IPS-NIHi7 (cell line): ENCODE results near the gene KRTCAP2.
"Not testable (repeated sequence)": the region's sequence is repeated elsewhere in the genome, so short reads cannot be mapped to it uniquely, and the experiment has no call there.

Source experiments
- DNase-seq: peaks from one replicate; pipeline ENCODE4 v3.0.0; 2012; ENCODE audit warnings: mixed read lengths; ENCODE audit errors: extremely low spot score

Gene KRTCAP2

DNA sequence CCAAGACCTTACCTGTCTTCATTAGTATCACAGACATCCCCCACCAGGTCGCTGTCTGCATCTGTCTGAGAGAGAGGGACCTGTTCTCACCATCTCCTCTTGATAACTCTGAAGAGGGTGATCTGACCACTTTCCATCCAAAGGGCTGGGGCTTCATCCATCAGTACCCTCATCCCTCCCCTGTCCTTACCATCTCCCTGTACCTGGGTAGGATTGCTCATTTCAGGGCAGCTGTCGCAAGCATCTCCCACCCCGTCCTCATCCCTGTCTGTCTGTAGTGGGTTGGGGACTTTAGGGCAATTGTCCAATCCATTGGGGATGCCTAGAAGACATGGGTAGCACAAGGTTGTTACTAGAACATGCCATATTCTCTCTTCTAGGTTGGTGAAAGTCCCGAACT lies 26.7 kb upstream of the KRTCAP2 start:
- no peak for DNase-seq

DNA sequence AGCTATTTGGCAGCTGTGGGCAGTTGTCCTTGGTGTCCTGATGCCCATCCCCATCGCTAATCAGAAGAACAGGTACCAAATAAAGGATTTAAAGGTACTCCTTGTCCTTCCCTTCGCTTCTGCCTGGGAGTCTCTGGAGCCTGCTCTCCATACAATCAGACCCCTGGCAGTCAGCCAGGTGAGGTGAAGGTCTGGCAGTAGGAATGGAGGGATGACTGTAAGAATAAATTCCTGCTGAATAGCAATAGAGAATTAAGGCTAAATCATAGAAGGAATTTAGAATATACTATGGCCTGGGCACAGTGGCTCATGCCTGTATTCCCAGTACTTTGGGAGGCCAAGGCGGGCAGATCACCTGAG lies 25.4 kb upstream of the KRTCAP2 start:
- no peak for DNase-seq

DNA sequence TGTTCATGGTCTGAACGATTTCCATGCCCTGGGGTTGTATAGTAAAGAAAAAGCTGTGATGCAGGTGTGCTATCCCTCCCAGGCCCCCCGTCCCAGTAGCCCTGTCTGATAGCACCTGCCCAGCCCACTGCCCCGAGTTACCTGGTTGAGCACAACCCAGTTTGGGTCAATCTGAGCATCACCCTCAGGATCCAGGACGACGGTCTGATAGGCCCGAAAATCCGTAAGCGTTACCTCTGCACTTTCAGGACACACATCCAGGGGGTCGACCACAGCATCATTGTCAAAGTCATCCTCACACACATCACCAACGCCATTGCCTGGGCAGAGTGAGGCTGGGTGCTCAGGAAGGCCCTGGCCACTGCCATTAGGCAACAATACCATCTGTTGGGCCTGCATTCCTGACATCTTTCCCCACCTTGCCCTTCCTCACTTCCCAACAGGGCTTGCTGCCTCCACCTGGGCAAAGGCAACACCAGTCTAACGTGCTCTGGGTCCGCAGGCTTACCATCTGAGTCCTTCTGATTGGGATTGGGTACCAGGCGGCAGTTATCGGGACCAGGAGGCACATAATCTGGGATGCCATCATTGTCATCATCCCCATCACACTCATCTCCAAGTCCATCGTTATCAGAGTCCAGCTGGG lies 24.9 kb upstream of the KRTCAP2 start:
- DNase-seq = no peak

DNA sequence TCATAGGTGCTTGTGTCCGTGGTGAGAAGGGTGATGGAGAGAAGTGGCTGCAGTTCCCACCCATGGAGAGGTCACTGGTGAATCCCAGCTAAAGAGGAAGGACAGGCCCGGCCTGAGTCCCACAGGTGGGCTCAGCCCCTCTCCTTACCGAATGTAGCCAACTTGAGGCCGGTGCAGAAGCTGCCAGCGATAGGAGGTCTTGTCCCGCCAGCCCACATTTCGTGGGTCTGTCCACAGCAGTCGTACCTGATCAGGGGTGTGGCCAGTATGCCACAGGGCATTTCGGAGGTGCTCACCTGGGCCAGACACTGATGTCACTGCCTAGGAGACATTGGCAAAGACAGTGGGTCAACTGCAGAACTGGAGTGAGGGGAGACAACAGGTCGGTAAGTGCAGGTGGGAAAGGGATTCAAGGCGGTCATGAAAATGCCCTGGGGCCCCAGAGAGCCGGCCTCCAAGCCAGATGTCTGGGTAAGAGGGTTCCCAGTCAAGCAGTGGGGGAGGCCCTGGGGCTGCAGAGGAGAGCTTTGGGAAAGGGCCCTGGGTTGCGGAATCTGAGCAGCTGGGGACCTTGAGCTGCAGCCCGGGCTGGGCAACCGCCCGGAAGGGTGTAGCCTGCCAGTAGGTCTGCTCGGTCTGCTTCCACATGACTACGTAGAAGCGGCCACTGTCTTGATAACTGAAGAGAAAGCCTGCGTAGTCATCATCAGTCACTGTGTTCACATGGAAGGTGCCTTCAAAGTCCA lies 24.0 kb upstream of the KRTCAP2 start:
- DNase-seq = no peak

DNA sequence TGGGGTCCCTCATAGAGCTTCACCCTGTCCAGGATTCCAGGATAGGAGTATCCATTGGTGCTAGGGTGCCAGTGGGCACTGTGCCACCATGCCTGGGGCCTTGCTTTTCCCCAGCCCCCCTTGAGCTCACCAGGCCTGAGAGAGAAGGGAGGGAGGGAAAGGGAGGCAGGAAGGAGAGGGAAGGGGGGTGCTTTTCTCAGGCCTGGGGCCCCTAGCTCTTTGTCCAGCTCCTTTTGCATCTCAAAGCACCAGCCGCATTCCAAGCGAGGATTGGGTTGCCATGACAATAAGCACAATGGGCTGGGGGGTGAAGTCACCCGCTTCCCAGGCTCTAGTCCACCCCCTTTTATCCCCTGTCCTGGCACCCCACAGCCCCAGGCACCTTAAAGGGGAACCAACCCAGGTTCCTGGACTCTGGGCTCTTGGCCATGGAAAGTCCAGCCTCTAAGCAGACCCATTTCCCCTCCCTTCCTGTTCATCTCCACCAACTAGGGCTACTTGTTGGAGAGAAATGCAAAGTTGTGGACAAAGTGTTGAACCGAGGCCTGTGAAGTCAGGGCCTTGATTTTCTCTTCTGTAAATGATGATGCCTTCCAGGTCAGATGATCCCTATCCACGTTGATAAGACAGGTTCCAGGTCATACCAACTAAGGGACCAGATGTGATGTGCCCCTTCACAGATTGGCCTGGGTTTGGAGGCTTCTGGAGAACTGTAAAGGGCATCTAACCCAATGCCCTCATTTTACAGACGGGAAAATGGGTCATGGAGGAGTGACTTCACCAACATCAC lies 23.2 kb upstream of the KRTCAP2 start:
- DNase-seq = peak; percentile 88

DNA sequence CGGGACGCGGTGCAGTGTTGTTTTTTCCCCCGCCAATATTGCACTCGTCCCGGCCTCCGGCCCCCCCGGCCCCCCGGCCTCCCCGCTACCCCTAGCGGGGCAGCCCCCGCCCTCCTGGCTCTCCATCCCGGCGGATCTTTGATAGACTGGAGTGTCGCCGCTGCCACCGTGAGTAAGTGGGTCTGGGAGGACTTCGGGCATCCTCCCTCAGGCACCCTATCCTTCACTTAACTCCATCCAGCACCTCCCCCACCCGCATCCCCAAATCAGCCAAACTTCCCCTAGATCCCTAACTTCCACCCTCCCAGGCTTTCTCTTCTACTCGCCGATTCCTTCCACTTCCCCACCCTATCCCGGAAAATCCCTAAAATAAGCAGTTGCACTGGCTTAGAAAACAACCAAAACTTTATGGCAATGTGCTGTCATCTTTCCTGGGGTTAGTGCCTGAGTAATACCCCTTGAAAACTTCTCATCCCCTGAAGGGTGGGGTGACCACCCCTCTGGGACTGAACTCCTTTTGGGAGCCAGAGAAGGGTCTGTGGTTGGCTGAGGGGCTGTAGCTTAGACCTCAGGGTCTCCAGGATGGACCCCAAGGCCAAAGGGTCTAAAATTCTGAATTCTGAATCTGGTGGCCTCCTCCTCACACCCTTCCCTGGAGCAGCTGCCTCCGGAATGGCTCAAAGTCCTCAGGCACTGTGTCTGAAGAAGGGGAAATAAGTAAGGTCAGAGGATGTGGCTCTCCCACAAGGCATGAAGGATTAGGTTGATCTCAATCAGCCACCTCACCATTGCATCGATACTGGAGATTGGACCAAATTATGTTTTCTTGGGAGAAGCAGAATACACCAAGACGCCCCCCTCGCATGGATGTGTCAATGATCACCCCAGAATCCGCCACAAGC lies 22.3 kb upstream of the KRTCAP2 start:
- no peak for DNase-seq

DNA sequence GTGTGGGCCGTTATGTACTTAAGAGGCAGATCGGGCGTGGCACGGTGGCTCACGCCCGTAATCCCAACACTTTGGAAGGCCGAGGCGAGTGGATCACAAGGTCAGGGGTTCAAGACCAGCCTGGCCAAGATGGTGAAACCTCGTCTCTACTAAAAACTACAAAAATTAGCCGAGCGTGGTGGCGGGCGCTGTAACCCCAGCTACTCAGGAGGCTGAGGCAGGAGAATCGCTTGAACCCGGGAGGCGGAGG lies 20.8 kb upstream of the KRTCAP2 start:
- not testable (repeated sequence) for DNase-seq

DNA sequence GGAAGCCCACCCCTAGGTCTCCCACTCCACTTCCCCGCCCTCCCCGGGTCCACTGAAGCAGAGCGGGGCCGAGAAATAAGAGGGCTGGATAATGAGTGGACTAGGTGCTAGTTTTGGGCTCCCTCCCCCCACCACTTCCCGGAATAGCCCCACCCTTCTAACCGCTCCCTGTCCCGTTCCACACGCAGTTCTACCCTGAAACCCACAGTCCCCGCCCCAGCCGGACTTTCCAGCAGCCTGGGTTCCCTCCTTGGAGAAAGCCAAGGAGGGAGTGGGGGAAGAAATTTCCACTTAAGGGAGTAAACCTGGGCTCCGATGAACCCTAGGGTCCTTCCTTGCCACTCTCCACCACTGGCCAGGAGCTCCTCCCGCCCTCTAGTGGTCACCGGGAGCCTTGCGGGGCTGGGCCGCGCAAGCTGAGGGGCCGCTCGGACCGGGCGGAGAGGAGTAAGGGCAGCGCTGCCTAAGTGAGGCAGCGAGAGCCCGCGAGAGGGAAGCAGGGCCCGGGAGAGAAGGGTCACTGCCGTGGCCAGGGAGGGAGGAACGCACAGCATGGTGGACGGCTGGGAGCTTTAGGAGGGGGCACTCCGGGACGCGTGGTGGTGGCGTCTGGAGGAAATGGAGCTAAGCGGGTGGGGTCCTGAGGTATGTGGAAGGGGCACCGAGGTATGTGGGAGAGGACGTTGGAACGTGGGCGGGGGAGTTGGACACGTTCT lies 20.3 kb upstream of the KRTCAP2 start:
- DNase-seq = peak; percentile 89

DNA sequence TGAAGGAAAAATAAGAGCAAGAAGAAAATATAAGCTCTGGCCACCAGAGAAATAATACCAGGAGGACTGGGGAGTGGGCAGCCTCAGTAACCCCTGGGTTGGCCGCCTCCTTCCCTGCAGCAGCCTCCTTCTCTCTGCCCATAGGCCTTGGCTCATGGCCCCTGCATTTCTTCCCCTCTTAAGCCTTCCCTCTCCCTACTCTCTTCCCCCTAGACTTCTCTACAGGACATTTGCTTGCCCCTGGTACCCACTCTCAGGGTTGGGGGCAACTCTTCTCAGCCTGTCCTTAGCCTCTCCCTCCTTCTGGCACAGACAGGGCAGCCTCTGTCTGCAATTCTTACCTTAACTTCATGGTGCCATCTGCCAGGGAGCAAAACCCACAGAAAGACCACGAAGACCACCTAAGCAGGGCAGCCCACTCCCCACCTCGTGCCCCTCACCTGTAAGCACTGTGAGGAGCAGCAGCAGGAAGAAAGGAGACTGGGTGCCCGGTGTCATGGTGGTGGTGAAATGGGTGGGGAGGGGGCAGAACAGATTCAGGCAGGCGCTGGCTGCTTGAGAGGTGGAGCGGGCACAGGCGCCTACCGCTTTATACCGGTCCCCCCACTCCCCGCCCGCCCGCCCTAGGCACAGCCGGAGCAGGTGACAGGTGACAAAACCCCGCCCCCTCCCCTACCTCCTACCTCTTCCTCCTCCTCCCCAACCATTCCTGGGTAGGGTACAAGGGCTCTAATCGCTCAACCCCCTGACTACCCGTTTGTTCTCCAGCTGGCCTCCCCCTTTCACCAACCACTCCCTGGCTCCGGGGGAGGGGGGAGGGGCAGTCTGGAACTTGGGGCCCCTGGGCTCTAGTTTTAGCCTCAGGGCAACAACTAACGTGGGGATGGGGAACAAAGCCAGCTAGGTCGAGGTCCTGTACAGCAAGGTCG lies 19.5 kb upstream of the KRTCAP2 start:
- peak; percentile 69 for DNase-seq

DNA sequence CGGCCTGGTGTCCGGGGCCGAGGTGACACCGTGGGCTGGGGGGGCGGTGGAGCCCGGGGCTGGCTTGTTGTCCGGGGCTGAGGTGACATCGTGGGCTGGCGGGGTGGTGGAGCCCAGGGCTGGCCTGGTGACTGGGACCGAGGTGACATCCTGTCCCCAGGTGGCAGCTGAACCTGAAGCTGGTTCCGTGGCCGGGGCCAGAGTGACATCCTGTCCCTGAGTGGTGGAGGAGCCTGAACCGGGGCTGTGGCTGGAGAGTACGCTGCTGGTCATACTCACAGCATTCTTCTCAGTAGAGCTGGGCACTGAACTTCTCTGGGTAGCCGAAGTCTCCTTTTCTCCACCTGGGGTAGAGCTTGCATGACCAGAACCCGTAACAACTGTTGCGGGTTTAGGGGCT lies 18.8 kb upstream of the KRTCAP2 start:
- DNase-seq = no peak

DNA sequence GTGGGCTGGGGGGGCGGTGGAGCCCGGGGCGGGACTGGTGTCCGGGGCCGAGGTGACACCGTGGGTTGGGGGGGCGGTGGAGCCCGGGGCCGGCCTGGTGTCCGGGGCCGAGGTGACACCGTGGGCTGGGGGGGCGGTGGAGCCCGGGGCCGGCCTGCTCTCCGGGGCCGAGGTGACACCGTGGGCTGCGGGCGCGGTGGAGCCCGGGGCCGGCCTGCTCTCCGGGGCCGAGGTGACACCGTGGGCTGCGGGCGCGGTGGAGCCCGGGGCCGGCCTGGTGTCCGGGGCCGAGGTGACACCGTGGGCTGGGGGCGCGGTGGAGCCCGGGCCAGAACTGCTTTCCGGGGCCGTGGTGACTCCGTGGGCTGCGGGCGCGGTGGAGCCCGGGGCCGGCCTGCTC lies 16.8 kb upstream of the KRTCAP2 start:
- DNase-seq = not testable (repeated sequence)

DNA sequence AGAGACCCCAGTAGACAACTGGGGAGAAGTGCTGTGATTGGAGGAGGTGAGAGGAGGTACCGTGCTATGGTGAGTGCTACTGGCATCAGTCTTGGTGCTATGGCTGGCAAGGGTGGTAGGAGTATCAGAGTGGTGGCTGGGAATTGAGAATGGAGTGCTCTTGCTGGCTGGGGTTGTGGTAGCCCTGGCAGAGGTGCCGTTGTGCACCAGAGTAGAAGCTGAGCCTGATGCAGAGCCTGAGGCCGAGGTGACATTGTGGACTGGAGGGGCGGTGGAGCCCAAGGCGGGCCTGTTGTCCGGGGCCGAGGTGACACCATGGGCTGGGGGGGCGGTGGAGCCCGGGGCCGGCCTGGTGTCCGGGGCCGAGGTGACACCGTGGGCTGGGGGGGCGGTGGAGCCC lies 15.2 kb upstream of the KRTCAP2 start:
- DNase-seq = no peak

DNA sequence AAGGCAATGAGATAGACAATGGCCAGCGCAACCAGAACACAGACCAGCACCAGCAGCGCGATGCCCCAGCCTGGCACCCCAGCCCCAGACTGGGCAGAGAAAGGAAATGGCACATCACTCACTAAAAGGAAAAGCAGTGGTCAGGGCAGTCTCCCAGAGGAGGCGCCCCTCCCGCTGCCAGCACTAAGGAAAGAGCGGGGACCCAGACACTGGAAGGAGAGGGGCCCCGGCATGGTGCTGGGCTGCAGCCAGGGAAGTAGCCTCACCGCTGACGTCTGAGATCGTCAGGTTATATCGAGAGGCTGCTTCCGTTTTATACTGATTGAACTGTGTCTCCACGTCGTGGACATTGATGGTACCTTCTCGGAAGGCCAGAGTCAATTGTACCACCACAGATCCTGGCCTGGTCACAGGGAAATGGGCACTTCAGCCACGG lies 14.4 kb upstream of the KRTCAP2 start:
- DNase-seq = no peak

DNA sequence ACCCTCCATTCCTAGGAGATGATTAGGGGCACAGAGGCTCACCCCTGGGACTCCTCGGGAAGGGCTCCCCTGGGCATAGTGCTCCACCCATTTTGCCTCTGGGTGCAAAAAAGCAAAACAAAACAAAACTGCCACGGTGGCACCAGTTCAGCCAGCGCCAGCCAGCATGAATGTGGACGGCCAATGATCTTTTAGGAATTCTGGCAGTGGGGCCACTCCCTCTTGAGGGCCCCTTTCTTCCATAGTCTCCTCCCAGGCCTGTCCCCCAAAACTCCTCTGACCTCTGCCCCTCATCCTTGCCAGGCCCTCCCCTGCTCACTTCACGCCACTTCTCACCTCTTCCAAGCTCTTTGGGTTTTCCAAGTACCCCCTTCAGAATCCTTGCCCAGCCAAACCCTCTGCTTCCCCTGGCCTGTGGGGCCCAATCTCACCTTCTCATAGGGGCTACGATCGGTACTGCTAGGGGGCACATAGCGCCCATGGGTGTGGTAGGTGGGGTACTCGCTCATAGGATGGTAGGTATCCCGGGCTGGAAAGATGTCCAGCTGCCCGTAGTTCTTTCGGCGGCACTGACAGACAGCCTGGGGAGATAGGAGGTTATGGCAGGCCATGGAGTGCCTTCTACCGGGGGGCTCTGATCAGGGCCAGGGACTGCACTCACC lies 13.8 kb upstream of the KRTCAP2 start:
- DNase-seq = no peak

DNA sequence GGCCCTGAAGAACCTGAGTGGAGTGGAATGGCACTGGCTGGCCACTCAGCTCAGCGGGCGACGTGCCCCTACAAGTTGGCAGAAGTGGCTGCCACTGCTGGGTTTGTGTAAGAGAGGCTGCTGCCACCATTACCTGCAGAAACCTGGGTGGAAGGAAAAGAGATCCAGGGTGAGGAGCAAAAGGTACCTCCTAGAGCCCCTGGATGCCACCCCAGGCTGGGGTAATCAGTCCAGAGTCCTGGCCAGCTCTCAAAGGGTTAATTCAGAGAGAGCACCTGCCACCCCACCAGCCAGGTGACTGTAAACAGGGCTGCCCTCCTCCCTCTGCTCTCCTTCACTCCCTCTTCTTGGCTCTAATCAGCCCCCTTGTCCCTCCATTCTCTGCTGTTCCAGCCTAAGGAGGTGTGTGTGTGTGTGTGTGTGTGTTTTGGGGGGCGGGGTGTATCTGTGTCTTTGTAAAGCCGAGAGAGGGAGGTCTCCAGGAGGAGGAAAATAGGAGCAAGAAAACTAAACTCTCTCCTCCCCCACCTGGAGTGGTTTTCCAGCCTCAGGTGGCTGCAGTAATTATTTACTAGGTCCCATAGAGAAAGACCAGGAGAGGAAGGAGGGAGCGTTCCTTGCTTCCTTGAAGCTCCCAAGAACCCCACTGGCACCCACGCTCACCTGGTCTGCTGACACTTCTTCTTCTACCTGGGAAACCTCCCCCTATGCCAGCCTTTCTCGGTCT lies 13.1 kb upstream of the KRTCAP2 start:
- no peak for DNase-seq

DNA sequence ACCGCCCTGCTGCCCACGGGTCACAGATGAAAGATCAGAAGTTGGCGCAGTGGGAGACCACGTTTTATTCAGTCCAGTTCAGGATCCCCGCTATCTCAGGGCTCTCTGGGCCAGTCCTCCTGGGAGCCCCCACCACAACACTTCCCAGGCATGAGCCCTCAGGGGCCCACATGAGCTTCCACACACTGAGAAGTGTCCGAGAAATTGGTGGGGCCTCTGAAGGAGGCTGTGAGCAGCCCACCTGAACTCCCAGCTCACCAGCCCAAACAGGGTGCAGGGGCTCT lies 12.6 kb upstream of the KRTCAP2 start:
- DNase-seq = no peak

DNA sequence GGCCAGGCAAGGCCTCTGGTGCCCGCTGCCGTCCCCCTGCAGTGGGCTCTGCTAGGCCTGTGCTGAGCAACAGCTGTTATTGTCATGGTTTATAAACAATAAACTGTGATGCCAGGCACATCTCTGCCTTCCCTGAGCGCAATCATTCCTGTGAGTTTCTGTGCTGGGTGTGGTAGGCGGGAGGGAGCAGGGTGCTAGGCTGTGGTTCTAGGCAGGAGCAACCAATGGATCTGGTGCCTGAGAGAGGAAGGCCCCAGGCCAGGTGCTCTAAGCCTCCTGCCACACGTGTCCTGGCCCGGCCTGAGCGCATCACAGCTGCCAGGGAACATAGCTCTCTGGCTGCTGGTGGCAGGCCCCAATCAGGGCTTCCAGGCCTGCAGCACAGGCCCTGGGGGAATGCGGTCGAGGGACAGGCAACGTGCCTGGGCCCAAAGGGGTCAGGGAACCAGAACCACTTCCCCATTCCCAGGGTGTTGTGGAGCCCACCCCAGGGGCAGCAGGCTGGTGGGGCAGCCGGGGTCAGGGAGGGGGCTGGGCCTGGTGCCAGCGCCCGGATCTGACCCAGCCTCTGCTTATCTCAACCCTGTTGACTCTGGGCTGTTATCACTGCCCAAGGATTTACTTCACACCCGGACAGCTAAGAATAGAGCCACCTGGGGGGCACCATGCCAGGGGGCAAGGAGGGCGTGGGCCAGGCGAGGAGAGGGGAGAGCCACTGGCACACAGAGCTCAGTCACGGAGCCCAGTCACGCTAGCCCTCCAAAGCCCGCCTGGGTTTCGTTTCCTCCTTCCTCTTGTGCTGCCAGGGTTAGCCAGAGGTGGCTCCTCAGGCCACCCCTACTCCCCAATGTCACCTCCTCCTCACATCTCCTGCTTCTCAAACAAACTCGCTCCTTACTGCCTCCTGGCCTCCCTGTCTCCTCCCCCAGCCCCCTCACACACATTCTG lies 12.0 kb upstream of the KRTCAP2 start:
- DNase-seq = no peak

DNA sequence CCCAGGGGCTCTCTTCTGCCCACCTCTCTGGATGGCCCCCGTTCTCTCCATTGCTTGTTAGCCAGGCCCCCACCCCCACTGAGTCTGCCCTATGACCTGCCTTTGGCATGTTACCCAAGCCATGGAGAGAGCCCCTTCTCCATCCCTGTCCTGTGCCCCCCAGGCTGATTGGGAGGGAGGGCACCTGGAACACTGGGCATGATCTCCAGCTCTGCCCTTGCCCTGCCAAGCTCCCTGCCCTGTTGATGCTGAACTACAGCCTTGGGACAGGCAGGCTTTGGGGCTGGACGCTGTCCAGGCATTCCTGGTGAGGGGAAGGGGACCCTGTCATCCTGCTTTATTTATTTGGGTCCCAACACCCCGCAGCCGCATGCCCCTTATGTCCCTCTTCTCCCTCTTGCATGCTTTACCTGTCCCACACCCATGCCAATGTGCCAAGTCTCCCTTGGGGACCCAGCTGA lies 11.3 kb upstream of the KRTCAP2 start:
- DNase-seq = no peak
